Immature natural killer cell (primary cell): ENCODE results near the gene ALOX15B. TPM values are rescaled to one million over a fixed set of nuclear protein-coding genes. Genes with fewer than 3 reads are reported as not detected.
"Not testable (repeated sequence)": the region's sequence is repeated elsewhere in the genome, so short reads cannot be mapped to it uniquely, and the experiment has no call there.

Source experiments
- DNase-seq, 3 donors: peaks; one replicate each; pipeline ENCODE4 v3.0.0; 2022; ENCODE audit warnings: mixed read lengths in 1 of 3
- H3K27ac Mint-ChIP-seq, 6 donors: one replicate each; pipeline ENCODE4 v1.8.0; 2020; ENCODE audit warnings: mixed read lengths in 6 of 6, mild to moderate bottlenecking in 5 of 6, inconsistent platforms in 4 of 6, moderate library complexity in 3 of 6
- H3K27me3 Mint-ChIP-seq, 3 donors: one replicate each; pipeline ENCODE4 v1.8.0; 2020 to 2021; ENCODE audit warnings: low read depth in 3 of 3, mild to moderate bottlenecking in 3 of 3, mixed read lengths in 3 of 3, moderate library complexity in 3 of 3, inconsistent platforms in 1 of 3
- H3K36me3 Mint-ChIP-seq, 3 donors: one replicate each; pipeline ENCODE4 v1.8.0; 2020; ENCODE audit warnings: mixed read lengths in 3 of 3, inconsistent platforms in 2 of 3, mild to moderate bottlenecking in 2 of 3
- H3K4me1 Mint-ChIP-seq, 2 donors: one replicate each; pipeline ENCODE4 v1.8.0; 2020; ENCODE audit warnings: inconsistent platforms in 2 of 2, mild to moderate bottlenecking in 2 of 2, mixed read lengths in 2 of 2, moderate library complexity in 1 of 2
- H3K4me3 Mint-ChIP-seq, 5 donors: one replicate each; pipeline ENCODE4 v1.8.0; 2020; ENCODE audit warnings: mild to moderate bottlenecking in 5 of 5, mixed read lengths in 5 of 5, inconsistent platforms in 3 of 5, moderate library complexity in 3 of 5
- H3K9me3 Mint-ChIP-seq, 6 donors: one replicate each; pipeline ENCODE4 v1.8.0; 2020; ENCODE audit warnings: mild to moderate bottlenecking in 6 of 6, mixed read lengths in 6 of 6, inconsistent platforms in 4 of 6, moderate library complexity in 3 of 6
- polyA plus RNA-seq, 3 donors: library from polyadenylated mRNA; unstranded; fragments of 300-500 nt; fragmentation: Illumina TruSeq; gene quantifications; one replicate each; pipeline ENCODE4 v1.2.3, GENCODE V29; 2021

The ALOX15B gene
- polyA plus RNA-seq, 3 donors from 2014 or later: not detected

GRCh38 chr17:8055851-8056231 is 17.0 kb downstream of the ALOX15B start:
- no peaks in the 10 kb centered on the region for H3K9me3 Mint-ChIP-seq
- peak overlapping the region; percentile 77 to 91 (median 87) for H3K27ac Mint-ChIP-seq
- peak overlapping the region; percentile 70 to 75 (median 72) for H3K4me3 Mint-ChIP-seq
- no peaks in the 10 kb centered on the region for H3K36me3 Mint-ChIP-seq
- H3K27me3 Mint-ChIP-seq: peaks cover 3 to 18% (median 13%) of the 10 kb centered on the region in 3 donors
- DNase-seq: no peak
- H3K4me1 Mint-ChIP-seq: peaks cover 31 to 40% of the 10 kb centered on the region in 2 donors

GRCh38 chr17:8056232-8056975 is 17.5 kb downstream of the ALOX15B start:
- no peaks in the 10 kb centered on the region for H3K36me3 Mint-ChIP-seq
- H3K27ac Mint-ChIP-seq: peak overlapping the region; percentile 77 to 91 (median 87)
- peaks cover 3 to 18% (median 17%) of the 10 kb centered on the region in 3 donors for H3K27me3 Mint-ChIP-seq
- H3K9me3 Mint-ChIP-seq: no peaks in the 10 kb centered on the region
- DNase-seq: peak; percentile 67 to 76 (median 70)
- H3K4me3 Mint-ChIP-seq: peak overlapping the region; percentile 70 to 75 (median 72)
- H3K4me1 Mint-ChIP-seq: peaks cover 31 to 40% of the 10 kb centered on the region in 2 donors

- Mint-ChIP-seq H3K36me3 (no peaks in the 10 kb centered on the region), H3K27me3 (peaks cover 7 to 20% (median 16%) of the 10 kb centered on the region in 3 donors), H3K4me3 (peak overlapping the region; percentile 50 to 75 (median 70)), H3K4me1 (peaks cover 31 to 40% of the 10 kb centered on the region in 2 donors), H3K27ac (peak overlapping the region in 4 of 6 donors; percentile 65 to 87 (median 82)), H3K9me3 (no peaks in the 10 kb centered on the region)
- no peak for DNase-seq
Measured at GRCh38 chr17:8056976-8057625, 18.2 kb downstream of the ALOX15B start.

- H3K27ac Mint-ChIP-seq: no peak overlapping the region
- H3K4me3 Mint-ChIP-seq: peak overlapping the region; percentile 29 to 72 (median 52)
Measured at GRCh38 chr17:8057691-8058114, 18.8 kb downstream of the ALOX15B start.

GRCh38 chr17:8059131-8059530 is 20.3 kb downstream of the ALOX15B start:
- Mint-ChIP-seq H3K36me3 (no peaks in the 10 kb centered on the region), H3K4me1 (peaks cover 30 to 35% of the 10 kb centered on the region in 2 donors)

More at GRCh38 chr17:8057691-8058114, 18.8 kb downstream of the ALOX15B start:
- no peaks in the 10 kb centered on the region for H3K36me3 Mint-ChIP-seq
- peaks cover 31 to 40% of the 10 kb centered on the region in 2 donors for H3K4me1 Mint-ChIP-seq
- peaks cover 7 to 24% (median 16%) of the 10 kb centered on the region in 3 donors for H3K27me3 Mint-ChIP-seq
- peak; percentile 70 to 73 (median 72) for DNase-seq
- no peaks in the 10 kb centered on the region for H3K9me3 Mint-ChIP-seq

GRCh38 chr17:8060274-8060673 is 21.4 kb downstream of the ALOX15B start:
- Mint-ChIP-seq H3K27ac (no peak overlapping the region), H3K4me3 (no peak overlapping the region), H3K36me3 (no peaks in the 10 kb centered on the region), H3K4me1 (peaks cover 24 to 27% of the 10 kb centered on the region in 2 donors), H3K27me3 (peaks cover 11 to 30% (median 20%) of the 10 kb centered on the region in 3 donors), H3K9me3 (no peaks in the 10 kb centered on the region)
- peak; percentile 62 to 71 (median 66) for DNase-seq

More at GRCh38 chr17:8059131-8059530, 20.3 kb downstream of the ALOX15B start:
- Mint-ChIP-seq H3K9me3 (no peaks in the 10 kb centered on the region), H3K4me3 (no peak overlapping the region), H3K27me3 (peaks cover 11 to 30% (median 20%) of the 10 kb centered on the region in 3 donors), H3K27ac (no peak overlapping the region)
- DNase-seq: no peak

- Mint-ChIP-seq H3K27me3 (peaks cover 14 to 30% (median 19%) of the 10 kb centered on the region in 3 donors), H3K4me1 (peaks cover 8 to 11% of the 10 kb centered on the region in 2 donors)
- H3K4me3 Mint-ChIP-seq, H3K36me3 Mint-ChIP-seq, H3K27ac Mint-ChIP-seq, H3K9me3 Mint-ChIP-seq, DNase-seq: not testable (repeated sequence)
Measured at GRCh38 chr17:8061851-8062250, 23.0 kb downstream of the ALOX15B start.

GRCh38 chr17:8062435-8062806 is 23.6 kb downstream of the ALOX15B start:
- no peak overlapping the region for H3K27ac Mint-ChIP-seq
- H3K4me1 Mint-ChIP-seq: peaks cover 3 to 6% of the 10 kb centered on the region in 2 donors
- H3K9me3 Mint-ChIP-seq: no peaks in the 10 kb centered on the region
- no peaks in the 10 kb centered on the region for H3K36me3 Mint-ChIP-seq
- DNase-seq: no peak
- H3K4me3 Mint-ChIP-seq: no peak overlapping the region
- H3K27me3 Mint-ChIP-seq: peaks cover 14 to 30% (median 19%) of the 10 kb centered on the region in 3 donors

GRCh38 chr17:8062807-8063483 is 24.1 kb downstream of the ALOX15B start:
- no peaks in the 10 kb centered on the region for H3K9me3 Mint-ChIP-seq
- DNase-seq: no peak
- peaks cover 0 to under 1% of the 10 kb centered on the region in 2 donors for H3K4me1 Mint-ChIP-seq
- H3K27me3 Mint-ChIP-seq: peaks cover 16 to 27% (median 19%) of the 10 kb centered on the region in 3 donors
- no peaks in the 10 kb centered on the region for H3K36me3 Mint-ChIP-seq
- H3K4me3 Mint-ChIP-seq: no peak overlapping the region
- H3K27ac Mint-ChIP-seq: no peak overlapping the region

- Mint-ChIP-seq H3K4me3 (no peak overlapping the region), H3K27ac (no peak overlapping the region), H3K36me3 (no peaks in the 10 kb centered on the region), H3K9me3 (no peaks in the 10 kb centered on the region), H3K4me1 (no peaks in the 10 kb centered on the region), H3K27me3 (peaks cover 19 to 26% (median 19%) of the 10 kb centered on the region in 3 donors)
- no peak for DNase-seq
Measured at GRCh38 chr17:8063761-8064534, 25.1 kb downstream of the ALOX15B start.

GRCh38 chr17:8064561-8065019 is 25.7 kb downstream of the ALOX15B start:
- Mint-ChIP-seq H3K4me1 (no peaks in the 10 kb centered on the region), H3K27me3 (peaks cover 16 to 25% (median 19%) of the 10 kb centered on the region in 3 donors), H3K27ac (no peak overlapping the region), H3K9me3 (no peaks in the 10 kb centered on the region), H3K4me3 (no peak overlapping the region), H3K36me3 (no peaks in the 10 kb centered on the region)
- no peak for DNase-seq

GRCh38 chr17:8066841-8067775 is 28.2 kb downstream of the ALOX15B start:
- no peak overlapping the region for H3K27ac Mint-ChIP-seq
- no peaks in the 10 kb centered on the region for H3K36me3 Mint-ChIP-seq
- H3K27me3 Mint-ChIP-seq: peaks cover 10 to 30% (median 15%) of the 10 kb centered on the region in 3 donors
- H3K4me1 Mint-ChIP-seq: no peaks in the 10 kb centered on the region
- H3K4me3 Mint-ChIP-seq: no peak overlapping the region
- DNase-seq: no peak
- peaks cover 0 to 2% (median 0%) of the 10 kb centered on the region in 6 donors for H3K9me3 Mint-ChIP-seq
